ENCODE results near the gene TSPEAR.
A peak's percentile ranks its signal among the peaks of the same experiment; 100 is the strongest.

TSPEAR gene

GRCh38 chr21:44751799-44752636, 40.6 kb upstream of the TSPEAR start:
- H3K27ac ChIP-seq (ENCODE audit: low read depth, low read length): no peak overlapping the region
- H3K4me1 ChIP-seq (ENCODE audit: control insufficient read depth, insufficient read depth, low read length): peaks cover 21% of the 10 kb centered on the region
- no peaks in the 10 kb centered on the region for H3K36me3 ChIP-seq (ENCODE audit: control insufficient read depth, insufficient read depth, low read length)
- H3K27me3 ChIP-seq (ENCODE audit: control insufficient read depth, insufficient read depth, low read length): no peaks in the 10 kb centered on the region
- no peaks in the 10 kb centered on the region for H3K9me3 ChIP-seq (ENCODE audit: control insufficient read depth, insufficient read depth, low read length)
- H3K9ac ChIP-seq (ENCODE audit: low read depth, low read length): no peak overlapping the region
- no peak overlapping the region for H3K4me3 ChIP-seq (ENCODE audit: low read depth, low read length)

GRCh38 chr21:44751186-44751798, 39.9 kb upstream of the TSPEAR start:
- Histone ChIP-seq H3K9me3 (ENCODE audit: control insufficient read depth, insufficient read depth, low read length) (0 out of 2 replicates have a peak, but pooled peaks cover 4% of the 10 kb centered on the region), H3K4me3 (ENCODE audit: low read depth, low read length) (no peak overlapping the region), H3K36me3 (ENCODE audit: control insufficient read depth, insufficient read depth, low read length) (no peaks in the 10 kb centered on the region), H3K27ac (ENCODE audit: low read depth, low read length) (no peak overlapping the region), H3K27me3 (ENCODE audit: control insufficient read depth, insufficient read depth, low read length) (no peaks in the 10 kb centered on the region), H3K9ac (ENCODE audit: low read depth, low read length) (no peak overlapping the region), H3K4me1 (ENCODE audit: control insufficient read depth, insufficient read depth, low read length) (peaks cover 21% of the 10 kb centered on the region)

- H3K4me3 ChIP-seq (ENCODE audit: low read depth, low read length): no peak overlapping the region
- H3K27me3 ChIP-seq (ENCODE audit: control insufficient read depth, insufficient read depth, low read length): no peaks in the 10 kb centered on the region
- H3K27ac ChIP-seq (ENCODE audit: low read depth, low read length): no peak overlapping the region
- H3K9ac ChIP-seq (ENCODE audit: low read depth, low read length): no peak overlapping the region
- no peaks in the 10 kb centered on the region for H3K36me3 ChIP-seq (ENCODE audit: control insufficient read depth, insufficient read depth, low read length)
- peaks cover 21% of the 10 kb centered on the region for H3K4me1 ChIP-seq (ENCODE audit: control insufficient read depth, insufficient read depth, low read length)
- 0 out of 2 replicates have a peak, but pooled peaks cover 4% of the 10 kb centered on the region for H3K9me3 ChIP-seq (ENCODE audit: control insufficient read depth, insufficient read depth, low read length)
These were observed 39.3 kb upstream of the TSPEAR start for GRCh38 chr21:44750675-44751025.

GRCh38 chr21:44749759-44750674, 38.6 kb upstream of the TSPEAR start:
- H3K9ac ChIP-seq (ENCODE audit: low read depth, low read length): no peak overlapping the region
- H3K4me1 ChIP-seq (ENCODE audit: control insufficient read depth, insufficient read depth, low read length): peaks cover 21% of the 10 kb centered on the region
- no peaks in the 10 kb centered on the region for H3K36me3 ChIP-seq (ENCODE audit: control insufficient read depth, insufficient read depth, low read length)

GRCh38 chr21:44749116-44749758, 37.9 kb upstream of the TSPEAR start:
- peak overlapping the region; percentile 61 for H3K4me3 ChIP-seq (ENCODE audit: low read depth, low read length)
- H3K9ac ChIP-seq (ENCODE audit: low read depth, low read length): no peak overlapping the region; the same call in 1 of the 2 replicates
- no peaks in the 10 kb centered on the region for H3K27me3 ChIP-seq (ENCODE audit: control insufficient read depth, insufficient read depth, low read length)
- H3K36me3 ChIP-seq (ENCODE audit: control insufficient read depth, insufficient read depth, low read length): no peaks in the 10 kb centered on the region
- peaks cover 21% of the 10 kb centered on the region for H3K4me1 ChIP-seq (ENCODE audit: control insufficient read depth, insufficient read depth, low read length)
- H3K9me3 ChIP-seq (ENCODE audit: control insufficient read depth, insufficient read depth, low read length): peaks cover 14% of the 10 kb centered on the region
- H3K27ac ChIP-seq (ENCODE audit: low read depth, low read length): peak overlapping the region; percentile 47

More at GRCh38 chr21:44749759-44750674, 38.6 kb upstream of the TSPEAR start:
- Histone ChIP-seq H3K9me3 (ENCODE audit: control insufficient read depth, insufficient read depth, low read length) (peaks cover 6% of the 10 kb centered on the region; the same call in 1 of the 2 replicates), H3K27me3 (ENCODE audit: control insufficient read depth, insufficient read depth, low read length) (no peaks in the 10 kb centered on the region), H3K27ac (ENCODE audit: low read depth, low read length) (no peak overlapping the region), H3K4me3 (ENCODE audit: low read depth, low read length) (no peak overlapping the region)

GRCh38 chr21:44748621-44749020, 37.2 kb upstream of the TSPEAR start:
- Histone ChIP-seq H3K27ac (ENCODE audit: low read depth, low read length) (peak overlapping the region; percentile 47), H3K4me3 (ENCODE audit: low read depth, low read length) (peak overlapping the region; percentile 61)

GRCh38 chr21:44742418-44743153, 31.2 kb upstream of the TSPEAR start:
- Histone ChIP-seq H3K36me3 (ENCODE audit: control insufficient read depth, insufficient read depth, low read length) (no peaks in the 10 kb centered on the region), H3K27ac (ENCODE audit: low read depth, low read length) (no peak overlapping the region), H3K27me3 (ENCODE audit: control insufficient read depth, insufficient read depth, low read length) (no peaks in the 10 kb centered on the region), H3K4me3 (ENCODE audit: low read depth, low read length) (no peak overlapping the region), H3K9ac (ENCODE audit: low read depth, low read length) (no peak overlapping the region), H3K4me1 (ENCODE audit: control insufficient read depth, insufficient read depth, low read length) (no peaks in the 10 kb centered on the region), H3K9me3 (ENCODE audit: control insufficient read depth, insufficient read depth, low read length) (peaks cover 35% of the 10 kb centered on the region)

More at GRCh38 chr21:44748621-44749020, 37.2 kb upstream of the TSPEAR start:
- no peak overlapping the region; the same call in 1 of the 2 replicates for H3K9ac ChIP-seq (ENCODE audit: low read depth, low read length)
- H3K4me1 ChIP-seq (ENCODE audit: control insufficient read depth, insufficient read depth, low read length): peaks cover 21% of the 10 kb centered on the region
- peaks cover 14% of the 10 kb centered on the region for H3K9me3 ChIP-seq (ENCODE audit: control insufficient read depth, insufficient read depth, low read length)
- no peaks in the 10 kb centered on the region for H3K27me3 ChIP-seq (ENCODE audit: control insufficient read depth, insufficient read depth, low read length)
- no peaks in the 10 kb centered on the region for H3K36me3 ChIP-seq (ENCODE audit: control insufficient read depth, insufficient read depth, low read length)

GRCh38 chr21:44741921-44742320, 30.5 kb upstream of the TSPEAR start:
- Histone ChIP-seq H3K36me3 (ENCODE audit: control insufficient read depth, insufficient read depth, low read length) (no peaks in the 10 kb centered on the region), H3K27ac (ENCODE audit: low read depth, low read length) (no peak overlapping the region), H3K27me3 (ENCODE audit: control insufficient read depth, insufficient read depth, low read length) (no peaks in the 10 kb centered on the region), H3K9me3 (ENCODE audit: control insufficient read depth, insufficient read depth, low read length) (peaks cover 39% of the 10 kb centered on the region), H3K4me1 (ENCODE audit: control insufficient read depth, insufficient read depth, low read length) (no peaks in the 10 kb centered on the region), H3K4me3 (ENCODE audit: low read depth, low read length) (no peak overlapping the region), H3K9ac (ENCODE audit: low read depth, low read length) (no peak overlapping the region)

GRCh38 chr21:44740742-44741141, 29.4 kb upstream of the TSPEAR start:
- peaks cover 35% of the 10 kb centered on the region for H3K9me3 ChIP-seq (ENCODE audit: control insufficient read depth, insufficient read depth, low read length)
- no peaks in the 10 kb centered on the region for H3K36me3 ChIP-seq (ENCODE audit: control insufficient read depth, insufficient read depth, low read length)
- H3K9ac ChIP-seq (ENCODE audit: low read depth, low read length): no peak overlapping the region
- H3K4me1 ChIP-seq (ENCODE audit: control insufficient read depth, insufficient read depth, low read length): no peaks in the 10 kb centered on the region
- H3K27me3 ChIP-seq (ENCODE audit: control insufficient read depth, insufficient read depth, low read length): no peaks in the 10 kb centered on the region
- H3K4me3 ChIP-seq (ENCODE audit: low read depth, low read length): no peak overlapping the region
- no peak overlapping the region for H3K27ac ChIP-seq (ENCODE audit: low read depth, low read length)

GRCh38 chr21:44739316-44739715, 27.9 kb upstream of the TSPEAR start:
- no peak overlapping the region for H3K27ac ChIP-seq (ENCODE audit: low read depth, low read length)
- H3K36me3 ChIP-seq (ENCODE audit: control insufficient read depth, insufficient read depth, low read length): no peaks in the 10 kb centered on the region
- H3K9me3 ChIP-seq (ENCODE audit: control insufficient read depth, insufficient read depth, low read length): peaks cover 27% of the 10 kb centered on the region
- no peak overlapping the region for H3K4me3 ChIP-seq (ENCODE audit: low read depth, low read length)
- H3K4me1 ChIP-seq (ENCODE audit: control insufficient read depth, insufficient read depth, low read length): no peaks in the 10 kb centered on the region
- no peaks in the 10 kb centered on the region for H3K27me3 ChIP-seq (ENCODE audit: control insufficient read depth, insufficient read depth, low read length)
- H3K9ac ChIP-seq (ENCODE audit: low read depth, low read length): no peak overlapping the region

Measured in HUES48 (cell line).